WTC11 (cell line): ENCODE results near the gene PLA2G4F. TPM values are rescaled to one million over a fixed set of nuclear protein-coding genes. Genes with fewer than 3 reads are reported as not detected.
"Not testable (repeated sequence)": the region's sequence is repeated elsewhere in the genome, so short reads cannot be mapped to it uniquely, and the experiment has no call there.

Experiments
- ATAC-seq: fragments of 200-7000 bp; cut with Tn5 transposase; 2 replicates; pipeline ENCODE4 v1.10.0; 2021; ENCODE audit warnings: mild to moderate bottlenecking, moderate library complexity
- CTCF ChIA-PET: fragments of 300-600 bp; sonication (Branson Sonifier 250); formaldehyde crosslinking; loops from one replicate; lab custom pipeline; 2021; ENCODE audit warnings: antibody characterized with exemption; lab: Charles Lee
- POLR2A ChIA-PET: fragments of 350-600 bp; sonication (Branson Sonifier 250); formaldehyde crosslinking; loops from one replicate; lab custom pipeline; 2021; ENCODE audit warnings: antibody characterized with exemption; lab: Charles Lee
- DNase-seq: peaks from one replicate; pipeline ENCODE4 v3.0.0; 2021; ENCODE audit warnings: low spot score
- H3K27ac Mint-ChIP-seq: 2 replicates; pipeline ENCODE4 v1.8.0; 2021; ENCODE audit warnings: mixed read lengths
- H3K27me3 Mint-ChIP-seq: 2 replicates; pipeline ENCODE4 v1.8.0; 2021; ENCODE audit warnings: low read depth, mild to moderate bottlenecking, moderate library complexity, mixed read lengths
- H3K36me3 Mint-ChIP-seq: 2 replicates; pipeline ENCODE4 v1.8.0; 2021; ENCODE audit warnings: mixed read lengths
- H3K4me1 Mint-ChIP-seq: 2 replicates; pipeline ENCODE4 v1.8.0; 2022; ENCODE audit warnings: mixed read lengths
- H3K4me3 Mint-ChIP-seq: 2 replicates; pipeline ENCODE4 v1.8.0; 2021; ENCODE audit warnings: mild to moderate bottlenecking, moderate library complexity, mixed read lengths
- H3K9me3 Mint-ChIP-seq: 2 replicates; pipeline ENCODE4 v1.8.0; 2021; ENCODE audit warnings: mixed read lengths
- ATF3 ChIP-seq: sonication (generic); formaldehyde crosslinking; conservative IDR thresholded peaks from 2 replicates; pipeline ENCODE4 v1.8.1; 2022; ENCODE audit warnings: mild to moderate bottlenecking, missing genetic modification reagents
- FOXP1 ChIP-seq: sonication (generic); formaldehyde crosslinking; IDR thresholded peaks from 2 replicates; pipeline ENCODE4 v1.8.0; 2022; ENCODE audit warnings: missing genetic modification reagents, mild to moderate bottlenecking, moderate library complexity, borderline replicate concordance
- NFATC4 ChIP-seq: fragments of 250-450 bp; sonication (Bioruptor Pico); IDR thresholded peaks from 2 replicates; pipeline ENCODE4 v1.9.0; 2021; ENCODE audit warnings: mild to moderate bottlenecking
- RORB ChIP-seq: fragments of 250-450 bp; sonication (Bioruptor Pico); IDR thresholded peaks from 2 replicates; pipeline ENCODE4 v1.9.0; 2021; ENCODE audit warnings: mild to moderate bottlenecking
- SMAD4 ChIP-seq: sonication (generic); formaldehyde crosslinking; IDR thresholded peaks from 2 replicates; pipeline ENCODE4 v1.8.0; 2022; ENCODE audit warnings: mild to moderate bottlenecking, missing genetic modification reagents
- TCF7 ChIP-seq: sonication (generic); formaldehyde crosslinking; IDR thresholded peaks from 2 replicates; pipeline ENCODE4 v1.8.0; 2022; ENCODE audit warnings: mild to moderate bottlenecking, low read depth, missing genetic modification reagents, moderate library complexity
- TP53 ChIP-seq: sonication (generic); formaldehyde crosslinking; IDR thresholded peaks from 2 replicates; pipeline ENCODE4 v1.8.1; 2023; ENCODE audit warnings: mild to moderate bottlenecking, missing genetic modification reagents
- ZNF232 ChIP-seq: sonication (generic); formaldehyde crosslinking; IDR thresholded peaks from 2 replicates; pipeline ENCODE4 v1.8.0; 2022; ENCODE audit warnings: mild to moderate bottlenecking, missing genetic modification reagents
- ZNF423 ChIP-seq: fragments of 250-450 bp; sonication (Bioruptor Pico); IDR thresholded peaks from 2 replicates; pipeline ENCODE4 v2.1.2; 2022; ENCODE audit warnings: mild to moderate bottlenecking, moderate library complexity
- ZNF512 ChIP-seq: sonication (generic); formaldehyde crosslinking; IDR thresholded peaks from 2 replicates; pipeline ENCODE4 v1.8.1; 2022; ENCODE audit warnings: missing genetic modification reagents, borderline replicate concordance
- total RNA-seq: library from RNA; stranded (reverse); gene quantifications from 3 replicates; pipeline ENCODE4 v1.2.3, GENCODE V29; 2021
- TF ChIP-seq, protein P1 (sequence below): sonication (generic); formaldehyde crosslinking; IDR thresholded peaks from 2 replicates; pipeline ENCODE4 v1.8.0; 2023; ENCODE audit warnings: mild to moderate bottlenecking, missing genetic modification reagents
- TF ChIP-seq, protein P2 (sequence below): fragments of 250-450 bp; sonication (Bioruptor Pico); IDR thresholded peaks from 2 replicates; pipeline ENCODE4 v1.8.0; 2021; ENCODE audit warnings: mild to moderate bottlenecking

The PLA2G4F gene
- total RNA-seq, 1 experiment from 2014 or later = 0.11 TPM

DNA sequence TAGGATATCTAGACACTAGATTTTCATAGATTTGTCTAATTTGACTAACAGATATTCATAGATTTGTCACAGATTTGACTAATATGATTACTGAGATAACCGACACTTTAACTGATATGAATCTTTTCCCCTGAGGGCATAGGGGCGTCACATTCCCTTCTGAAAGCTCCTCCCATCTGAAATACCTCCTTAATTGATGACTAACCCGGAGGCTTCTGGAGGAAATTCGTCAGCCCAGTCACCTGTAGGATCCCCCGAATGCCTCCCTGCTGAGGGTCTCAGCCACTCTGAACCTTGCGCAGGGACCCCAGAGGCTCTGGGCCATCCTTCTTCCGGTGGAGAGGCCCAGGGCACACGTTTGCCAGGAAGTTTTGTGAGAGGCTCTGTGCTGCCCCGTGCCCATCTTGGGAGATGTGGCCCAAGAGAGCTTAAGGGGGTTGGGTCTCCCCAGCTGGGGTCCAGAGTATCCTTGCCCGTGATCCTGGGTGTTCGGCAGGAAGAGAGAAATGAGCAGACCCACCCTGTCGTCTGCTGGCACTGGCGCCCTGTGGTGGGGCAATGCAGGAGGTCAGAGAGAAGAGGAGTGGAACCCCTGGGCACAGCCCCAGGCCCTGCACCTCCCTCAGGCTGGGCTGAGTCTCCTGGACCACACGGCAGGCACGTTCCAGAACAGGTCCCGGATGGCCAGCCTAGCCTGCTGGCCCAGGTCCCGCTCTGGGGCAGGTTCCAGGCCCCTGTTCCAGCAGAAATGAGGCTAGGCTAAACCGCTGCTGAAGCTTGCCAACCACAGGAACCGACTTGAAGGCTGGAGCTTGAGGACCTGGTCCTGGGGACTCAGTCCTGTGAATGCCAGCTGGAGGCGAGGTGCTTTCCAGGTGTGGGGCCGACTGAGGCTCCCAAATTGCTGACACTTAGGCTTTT lies 63.8 kb downstream of the PLA2G4F start (continued):
- TF ChIP-seq, protein P1, sequence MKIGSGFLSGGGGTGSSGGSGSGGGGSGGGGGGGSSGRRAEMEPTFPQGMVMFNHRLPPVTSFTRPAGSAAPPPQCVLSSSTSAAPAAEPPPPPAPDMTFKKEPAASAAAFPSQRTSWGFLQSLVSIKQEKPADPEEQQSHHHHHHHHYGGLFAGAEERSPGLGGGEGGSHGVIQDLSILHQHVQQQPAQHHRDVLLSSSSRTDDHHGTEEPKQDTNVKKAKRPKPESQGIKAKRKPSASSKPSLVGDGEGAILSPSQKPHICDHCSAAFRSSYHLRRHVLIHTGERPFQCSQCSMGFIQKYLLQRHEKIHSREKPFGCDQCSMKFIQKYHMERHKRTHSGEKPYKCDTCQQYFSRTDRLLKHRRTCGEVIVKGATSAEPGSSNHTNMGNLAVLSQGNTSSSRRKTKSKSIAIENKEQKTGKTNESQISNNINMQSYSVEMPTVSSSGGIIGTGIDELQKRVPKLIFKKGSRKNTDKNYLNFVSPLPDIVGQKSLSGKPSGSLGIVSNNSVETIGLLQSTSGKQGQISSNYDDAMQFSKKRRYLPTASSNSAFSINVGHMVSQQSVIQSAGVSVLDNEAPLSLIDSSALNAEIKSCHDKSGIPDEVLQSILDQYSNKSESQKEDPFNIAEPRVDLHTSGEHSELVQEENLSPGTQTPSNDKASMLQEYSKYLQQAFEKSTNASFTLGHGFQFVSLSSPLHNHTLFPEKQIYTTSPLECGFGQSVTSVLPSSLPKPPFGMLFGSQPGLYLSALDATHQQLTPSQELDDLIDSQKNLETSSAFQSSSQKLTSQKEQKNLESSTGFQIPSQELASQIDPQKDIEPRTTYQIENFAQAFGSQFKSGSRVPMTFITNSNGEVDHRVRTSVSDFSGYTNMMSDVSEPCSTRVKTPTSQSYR (CRISPR knock-in tag) = no peak
- TF ChIP-seq TP53 (CRISPR knock-in tag) = no peak

DNA sequence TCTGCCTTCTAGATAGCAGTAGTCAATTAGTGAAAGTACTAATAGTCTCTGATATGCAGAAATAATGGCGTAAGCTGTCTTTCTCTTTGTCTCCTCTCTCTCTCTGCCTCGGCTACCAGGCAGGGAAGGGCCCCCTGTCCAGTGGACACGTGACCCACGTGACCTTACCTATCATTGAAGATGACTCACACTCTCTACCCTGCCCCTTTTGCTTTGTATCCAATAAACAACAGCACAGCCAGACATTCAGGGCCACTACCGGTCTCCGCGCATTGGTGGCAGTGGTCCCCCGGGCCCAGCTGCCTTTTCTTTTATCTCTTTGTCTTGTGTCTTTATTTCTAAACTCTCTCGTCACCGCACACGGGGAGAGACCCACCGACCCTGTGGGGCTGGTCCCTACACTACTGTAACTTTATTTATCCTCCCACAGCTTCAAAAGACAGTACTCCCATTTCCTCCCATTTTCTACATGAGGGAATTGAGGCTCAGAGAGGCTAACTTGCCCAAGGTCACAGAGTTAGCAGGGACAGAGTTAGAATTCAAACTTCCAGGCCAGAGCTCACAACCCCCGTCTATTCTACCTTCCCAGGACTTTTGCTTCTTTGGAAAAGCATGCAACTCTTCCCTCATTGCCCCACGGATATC lies 64.6 kb downstream of the PLA2G4F start:
- not testable (repeated sequence) for H3K36me3 Mint-ChIP-seq, H3K9me3 Mint-ChIP-seq, ATAC-seq, H3K4me3 Mint-ChIP-seq, DNase-seq, H3K27me3 Mint-ChIP-seq
- CTCF ChIA-PET = interaction anchor here (1.2 to 4.3 kb wide), 4 partner anchors 8 to 294 kb away, joined by 5 to 28 read pairs (median 16); no protein-coding TSS in a partner anchor
- POLR2A ChIA-PET = interaction anchor here (0.7 kb wide), 1 partner anchor 43 kb away, joined by 3 read pairs; no protein-coding TSS in a partner anchor
- H3K27ac Mint-ChIP-seq = peak overlapping the region; percentile 10; the same call in 1 of the 2 replicates
- H3K4me1 Mint-ChIP-seq = peaks cover 18% of the 10 kb centered on the region

DNA sequence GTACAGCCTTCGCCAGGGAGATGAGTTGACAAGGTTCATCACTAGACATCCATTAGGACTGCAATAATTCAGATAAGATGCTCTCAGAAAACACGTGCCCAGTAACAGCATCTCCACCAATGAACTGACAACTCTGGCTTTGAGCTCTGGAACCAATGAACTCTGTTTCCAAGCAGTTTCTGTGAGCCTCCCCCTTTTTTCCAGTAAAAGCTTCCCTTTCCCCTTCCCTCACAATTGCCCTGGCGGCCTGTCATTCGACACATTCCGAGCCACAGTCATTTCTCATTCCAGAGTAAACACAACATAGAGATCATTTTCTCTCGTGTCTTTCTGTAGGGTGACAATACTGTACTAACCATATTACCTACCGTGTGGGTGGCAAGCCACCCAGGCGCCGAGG lies 65.7 kb downstream of the PLA2G4F start:
- H3K27me3 Mint-ChIP-seq = no peaks in the 10 kb centered on the region; the same call in 1 of the 2 replicates
- TF ChIP-seq ZNF232 (no peak), FOXP1 (no peak), TCF7 (CRISPR knock-in tag) (no peak), SMAD4 (no peak), ZNF423 (CRISPR knock-in tag) (no peak), RORB (CRISPR knock-in tag) (no peak), ATF3 (CRISPR knock-in tag) (no peak), NFATC4 (CRISPR knock-in tag) (no peak), ZNF512 (CRISPR knock-in tag) (no peak)
- TF ChIP-seq, protein P1 (CRISPR knock-in tag) = no peak
- TF ChIP-seq, protein P2, sequence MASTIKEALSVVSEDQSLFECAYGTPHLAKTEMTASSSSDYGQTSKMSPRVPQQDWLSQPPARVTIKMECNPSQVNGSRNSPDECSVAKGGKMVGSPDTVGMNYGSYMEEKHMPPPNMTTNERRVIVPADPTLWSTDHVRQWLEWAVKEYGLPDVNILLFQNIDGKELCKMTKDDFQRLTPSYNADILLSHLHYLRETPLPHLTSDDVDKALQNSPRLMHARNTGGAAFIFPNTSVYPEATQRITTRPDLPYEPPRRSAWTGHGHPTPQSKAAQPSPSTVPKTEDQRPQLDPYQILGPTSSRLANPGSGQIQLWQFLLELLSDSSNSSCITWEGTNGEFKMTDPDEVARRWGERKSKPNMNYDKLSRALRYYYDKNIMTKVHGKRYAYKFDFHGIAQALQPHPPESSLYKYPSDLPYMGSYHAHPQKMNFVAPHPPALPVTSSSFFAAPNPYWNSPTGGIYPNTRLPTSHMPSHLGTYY = no peak
- CTCF ChIA-PET = interaction anchor here (0.5 to 1.7 kb wide), 7 partner anchors 10 to 101 kb away, joined by 3 to 5 read pairs (median 4); no protein-coding TSS in a partner anchor

More for the DNA sequence above, 65.7 kb downstream of the PLA2G4F start:
- ATAC-seq (no peak), DNase-seq (no peak)
- POLR2A ChIA-PET = no interaction called here
- Mint-ChIP-seq H3K27ac (no peak overlapping the region), H3K4me3 (no peak overlapping the region), H3K9me3 (no peaks in the 10 kb centered on the region), H3K4me1 (peaks cover 18% of the 10 kb centered on the region), H3K36me3 (no peaks in the 10 kb centered on the region)
